ENCODE measurements around the gene TMEM131.

Gene TMEM131

DNA sequence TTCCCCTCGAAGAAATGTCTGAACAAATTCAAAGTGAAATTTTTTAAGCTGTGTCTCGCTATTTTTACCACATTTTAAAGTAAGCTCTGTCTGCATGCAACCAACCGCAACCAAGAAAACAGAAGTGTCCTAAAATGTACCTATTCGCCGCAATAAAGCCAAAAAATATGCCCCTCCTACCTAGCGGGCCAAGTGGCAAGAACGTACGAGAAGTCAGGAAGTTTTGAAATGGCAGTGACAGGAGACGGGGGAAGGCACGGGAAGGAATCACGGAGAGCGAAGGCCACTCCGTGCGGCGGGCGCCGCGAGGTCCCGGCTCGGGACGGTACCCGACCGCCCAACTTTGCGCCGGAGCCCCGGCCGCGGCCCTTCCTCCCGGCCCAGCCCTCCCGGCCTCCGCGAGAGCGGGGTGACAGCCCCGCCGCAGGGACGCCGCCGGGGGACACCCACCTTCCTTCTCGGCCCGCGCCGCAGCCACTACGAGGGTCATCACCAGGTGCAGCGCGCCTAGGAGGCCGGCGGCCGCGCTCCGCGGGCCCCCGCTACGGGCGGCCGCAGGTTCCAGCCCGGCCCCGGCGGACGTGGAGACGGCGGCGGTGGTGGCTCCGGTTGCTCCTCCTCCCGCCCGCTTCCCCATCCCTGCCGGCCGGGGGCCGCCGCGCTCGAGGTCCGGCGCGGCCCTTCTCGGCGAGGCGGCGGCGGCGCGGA lies 568 bp downstream of the TMEM131 start:
- peak; percentile 94 for TF ChIP-seq ZFX (IDR thresholded peaks at IDR 0.05)
- TF ChIP-seq, protein P1, sequence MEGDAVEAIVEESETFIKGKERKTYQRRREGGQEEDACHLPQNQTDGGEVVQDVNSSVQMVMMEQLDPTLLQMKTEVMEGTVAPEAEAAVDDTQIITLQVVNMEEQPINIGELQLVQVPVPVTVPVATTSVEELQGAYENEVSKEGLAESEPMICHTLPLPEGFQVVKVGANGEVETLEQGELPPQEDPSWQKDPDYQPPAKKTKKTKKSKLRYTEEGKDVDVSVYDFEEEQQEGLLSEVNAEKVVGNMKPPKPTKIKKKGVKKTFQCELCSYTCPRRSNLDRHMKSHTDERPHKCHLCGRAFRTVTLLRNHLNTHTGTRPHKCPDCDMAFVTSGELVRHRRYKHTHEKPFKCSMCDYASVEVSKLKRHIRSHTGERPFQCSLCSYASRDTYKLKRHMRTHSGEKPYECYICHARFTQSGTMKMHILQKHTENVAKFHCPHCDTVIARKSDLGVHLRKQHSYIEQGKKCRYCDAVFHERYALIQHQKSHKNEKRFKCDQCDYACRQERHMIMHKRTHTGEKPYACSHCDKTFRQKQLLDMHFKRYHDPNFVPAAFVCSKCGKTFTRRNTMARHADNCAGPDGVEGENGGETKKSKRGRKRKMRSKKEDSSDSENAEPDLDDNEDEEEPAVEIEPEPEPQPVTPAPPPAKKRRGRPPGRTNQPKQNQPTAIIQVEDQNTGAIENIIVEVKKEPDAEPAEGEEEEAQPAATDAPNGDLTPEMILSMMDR (conservative IDR thresholded peaks at IDR 0.05): no peak
- H3K27ac ChIP-seq: peak overlapping the region; percentile 94

DNA sequence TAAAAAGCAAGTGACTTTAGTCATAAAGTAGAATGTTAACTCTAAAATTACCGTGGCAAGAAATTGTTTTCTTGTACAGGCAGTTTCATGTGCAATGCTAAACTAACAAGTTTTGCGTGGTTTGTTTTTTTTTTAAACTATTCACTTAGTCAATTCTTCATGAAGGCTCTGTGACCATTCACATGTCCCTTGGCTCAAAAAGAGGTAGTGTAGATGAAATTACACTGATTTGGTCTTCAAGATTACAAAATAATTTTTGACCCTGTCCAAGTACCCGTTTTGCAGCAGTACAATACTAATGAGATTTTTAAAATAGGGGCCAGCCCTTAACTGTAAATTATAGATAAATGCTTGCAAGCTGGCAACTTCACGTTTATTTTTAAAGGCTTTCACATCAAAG lies 1.3 kb downstream of the TMEM131 start:
- no peak overlapping the region for H3K27ac ChIP-seq
- TF ChIP-seq ZFX (IDR thresholded peaks at IDR 0.05): no peak
- TF ChIP-seq, protein P1 (conservative IDR thresholded peaks at IDR 0.05): no peak

DNA sequence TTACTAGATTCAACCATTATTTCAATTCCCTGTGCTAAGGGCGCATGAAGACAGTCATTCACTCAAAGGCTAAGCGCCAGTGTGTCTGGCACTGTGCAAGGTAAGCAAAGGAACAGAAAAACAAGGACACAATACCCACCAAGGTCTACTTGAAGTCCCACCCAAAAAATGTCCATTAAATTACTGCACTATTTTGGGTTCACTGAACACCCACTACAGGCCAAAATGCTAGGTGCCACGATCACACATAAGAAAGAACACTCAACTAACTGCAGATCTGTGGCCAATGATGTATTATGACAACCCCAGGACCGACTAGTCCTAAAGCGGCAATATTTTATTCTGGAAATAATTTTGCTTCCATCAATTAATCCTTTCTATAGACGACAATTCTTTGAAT lies 1.8 kb downstream of the TMEM131 start:
- H3K27ac ChIP-seq: no peak overlapping the region
- TF ChIP-seq, protein P1 (conservative IDR thresholded peaks at IDR 0.05): no peak
- TF ChIP-seq ZFX (IDR thresholded peaks at IDR 0.05): no peak

DNA sequence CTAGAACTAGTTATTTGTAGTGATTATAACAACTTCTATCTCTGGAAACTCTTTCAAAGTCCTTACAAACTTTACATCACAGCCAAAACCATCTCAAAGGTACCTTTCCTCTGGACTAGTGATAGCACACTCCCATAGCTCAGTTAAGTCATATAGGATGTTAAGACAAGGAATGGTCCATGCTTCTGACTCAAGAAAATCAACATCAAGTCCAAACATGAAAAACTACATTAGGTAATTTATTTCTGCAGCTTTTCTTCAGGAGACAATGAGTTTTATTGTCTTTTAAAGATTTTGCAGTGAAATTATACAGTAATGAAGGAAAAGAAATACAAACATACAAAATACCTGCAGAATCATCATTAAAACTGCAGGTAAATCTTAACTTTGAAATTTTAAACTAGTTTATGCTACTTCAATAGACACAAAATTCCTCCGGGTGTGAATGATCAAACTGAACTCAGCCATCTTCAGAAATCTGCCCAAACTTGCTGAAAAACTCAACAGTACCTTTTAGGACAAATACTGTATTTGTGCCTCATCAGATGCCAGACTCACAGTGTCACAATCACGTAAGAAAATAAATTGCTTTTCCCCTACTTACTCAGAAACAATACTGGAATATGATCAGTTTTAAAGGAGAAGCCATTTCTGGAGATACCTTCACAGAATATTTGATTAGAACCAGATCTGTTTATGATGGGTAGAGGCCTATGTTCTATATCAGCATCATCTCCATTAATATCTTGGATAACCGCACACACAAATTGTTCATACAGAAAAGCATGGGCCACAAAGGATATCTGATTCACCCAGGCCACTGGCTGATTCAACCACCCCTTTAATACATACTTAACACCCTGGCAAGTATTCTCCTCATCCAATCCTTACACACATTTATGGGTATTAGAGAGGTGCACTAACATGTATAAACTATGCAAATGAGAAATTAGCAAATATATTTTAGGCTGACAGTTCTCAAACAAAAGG lies 2.6 kb downstream of the TMEM131 start:
- no peak for TF ChIP-seq ZFX (IDR thresholded peaks at IDR 0.05)
- TF ChIP-seq, protein P1 (conservative IDR thresholded peaks at IDR 0.05): no peak
- H3K27ac ChIP-seq: no peak overlapping the region

DNA sequence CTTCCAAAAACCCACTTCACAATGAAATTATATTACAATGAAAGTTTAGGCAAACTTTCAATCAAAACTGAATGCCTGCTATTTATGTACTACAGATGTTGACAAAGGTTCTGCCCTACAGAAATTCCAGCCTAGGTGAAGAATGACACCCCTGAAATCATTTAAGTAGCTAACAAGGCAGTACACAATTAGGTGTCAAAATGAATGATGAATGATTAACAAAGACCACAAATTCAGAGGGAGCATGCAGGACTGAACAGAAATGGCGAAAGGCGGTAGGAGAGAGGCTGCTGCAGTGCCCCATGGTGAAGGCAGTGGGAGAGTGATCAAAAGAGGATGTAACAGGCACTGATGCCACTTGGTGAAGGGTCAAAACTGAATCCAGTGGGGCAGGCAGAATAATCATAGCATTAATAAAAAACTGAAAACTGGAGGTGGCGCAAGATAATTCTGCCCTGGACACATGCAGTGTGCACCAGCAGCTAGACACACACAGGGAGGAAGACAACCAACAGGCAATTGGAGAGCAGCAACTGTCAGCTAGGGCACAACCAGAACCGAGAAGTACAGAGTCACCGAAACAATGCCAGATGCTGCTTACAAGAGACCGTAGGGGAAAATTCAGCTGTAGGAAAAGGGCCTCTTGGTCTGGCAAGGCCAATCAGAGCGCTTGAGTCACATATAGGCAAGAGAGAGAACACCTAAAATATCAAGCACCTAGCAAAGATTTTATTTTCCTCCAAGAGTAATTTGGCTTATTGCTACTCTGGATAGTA lies 4.5 kb downstream of the TMEM131 start:
- H3K27ac ChIP-seq: no peak overlapping the region
- TF ChIP-seq, protein P1 (conservative IDR thresholded peaks at IDR 0.05): no peak
- TF ChIP-seq ZFX (IDR thresholded peaks at IDR 0.05): no peak

DNA sequence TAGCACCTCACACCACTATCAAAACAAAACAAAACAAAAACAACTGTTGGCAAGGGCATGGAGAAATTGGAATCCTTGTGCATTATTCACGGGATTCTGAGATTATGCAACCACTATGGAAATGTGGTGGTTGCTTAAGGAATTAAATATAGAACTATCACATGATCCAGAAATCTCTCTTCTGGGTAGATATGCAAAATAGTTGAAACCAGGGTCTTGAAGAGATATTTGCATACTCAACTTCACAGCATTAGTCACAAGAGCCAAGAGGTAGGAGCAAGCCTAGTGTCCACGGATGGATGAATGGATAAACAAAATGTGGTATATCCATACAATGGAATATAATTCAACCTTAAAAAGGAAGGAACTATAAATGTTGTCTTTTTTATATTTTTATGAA lies 7.0 kb downstream of the TMEM131 start:
- TF ChIP-seq, protein P1 (conservative IDR thresholded peaks at IDR 0.05): no peak
- TF ChIP-seq ZFX (IDR thresholded peaks at IDR 0.05): no peak
- no peak overlapping the region for H3K27ac ChIP-seq
